Measurements from ENCODE around the gene RNU6-1.

DNA sequence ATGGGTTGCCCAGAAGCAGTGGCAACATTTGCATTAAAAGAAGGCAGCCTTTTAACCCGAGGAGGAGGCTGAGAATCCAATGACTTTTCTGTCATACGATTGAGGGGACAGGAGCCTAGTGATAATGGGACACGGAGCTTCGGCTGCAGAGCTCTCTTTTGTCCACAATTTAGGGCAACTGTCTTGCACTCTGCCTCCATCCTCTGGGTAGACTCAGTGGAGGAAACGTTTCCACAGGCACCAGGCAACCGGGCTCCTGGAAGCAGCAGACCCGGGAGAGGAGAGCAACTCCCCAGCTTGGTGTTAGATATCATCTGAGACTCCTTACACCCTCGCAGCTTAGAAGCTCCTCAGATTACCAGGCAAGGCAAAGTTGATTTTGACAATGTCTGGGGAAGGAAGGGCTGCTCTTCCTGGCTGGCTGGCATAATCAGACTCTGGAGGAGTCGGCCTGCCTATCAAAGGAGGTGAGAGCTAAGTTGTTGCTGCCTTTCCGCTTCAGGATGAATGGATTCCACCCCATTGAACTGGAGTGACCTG, 43.5 kb upstream of the RNU6-1 start:
- TF ChIP-seq, protein P1, sequence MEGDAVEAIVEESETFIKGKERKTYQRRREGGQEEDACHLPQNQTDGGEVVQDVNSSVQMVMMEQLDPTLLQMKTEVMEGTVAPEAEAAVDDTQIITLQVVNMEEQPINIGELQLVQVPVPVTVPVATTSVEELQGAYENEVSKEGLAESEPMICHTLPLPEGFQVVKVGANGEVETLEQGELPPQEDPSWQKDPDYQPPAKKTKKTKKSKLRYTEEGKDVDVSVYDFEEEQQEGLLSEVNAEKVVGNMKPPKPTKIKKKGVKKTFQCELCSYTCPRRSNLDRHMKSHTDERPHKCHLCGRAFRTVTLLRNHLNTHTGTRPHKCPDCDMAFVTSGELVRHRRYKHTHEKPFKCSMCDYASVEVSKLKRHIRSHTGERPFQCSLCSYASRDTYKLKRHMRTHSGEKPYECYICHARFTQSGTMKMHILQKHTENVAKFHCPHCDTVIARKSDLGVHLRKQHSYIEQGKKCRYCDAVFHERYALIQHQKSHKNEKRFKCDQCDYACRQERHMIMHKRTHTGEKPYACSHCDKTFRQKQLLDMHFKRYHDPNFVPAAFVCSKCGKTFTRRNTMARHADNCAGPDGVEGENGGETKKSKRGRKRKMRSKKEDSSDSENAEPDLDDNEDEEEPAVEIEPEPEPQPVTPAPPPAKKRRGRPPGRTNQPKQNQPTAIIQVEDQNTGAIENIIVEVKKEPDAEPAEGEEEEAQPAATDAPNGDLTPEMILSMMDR (IDR thresholded peaks at IDR 0.05; ENCODE audit: poor library complexity), result no peak
- no peak for TF ChIP-seq EZH2phosphoT487 (IDR thresholded peaks at IDR 0.05; ENCODE audit: low read depth, severe bottlenecking, unreplicated experiment)
